GM08714 (cell line): ENCODE measurements around the gene TMC7.

Experiments used
- H3K4me3 ChIP-seq: fragments of 200-500 bp; sonication (Bioruptor generic); 2 replicates; pipeline ENCODE4 v1.5.1; 2014; ENCODE audit warnings: mild to moderate bottlenecking, low read length, inconsistent platforms
- ZNF274 ChIP-seq: IDR thresholded peaks from 2 replicates; pipeline ENCODE4 v1.6.1; 2012; ENCODE audit warnings: mild to moderate bottlenecking, low read depth, low read length

The TMC7 gene

GRCh38 chr16:19104607-19105006 is 120.9 kb downstream of the TMC7 start:
- no peak overlapping the region for H3K4me3 ChIP-seq
- no peak for TF ChIP-seq ZNF274

DNA sequence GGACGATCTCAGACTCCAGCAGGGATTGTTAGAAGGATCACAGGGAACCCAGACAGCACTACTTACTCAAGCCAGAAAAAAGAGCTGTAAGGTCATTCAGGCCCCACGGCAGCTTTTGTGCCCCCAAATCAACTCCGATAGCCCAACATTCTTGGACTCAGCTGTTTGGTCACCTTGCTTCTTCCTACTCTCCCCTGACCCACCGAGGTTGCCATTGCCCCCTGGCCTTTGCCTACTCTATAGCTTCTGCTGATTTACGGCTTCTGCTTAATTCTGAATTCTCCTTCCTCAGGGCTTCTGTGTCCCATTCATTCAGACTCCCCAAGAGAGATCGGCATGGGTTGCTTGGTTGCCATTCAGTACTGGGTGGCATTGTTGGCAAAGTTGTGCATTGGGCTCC is 121.4 kb downstream of the TMC7 start:
- TF ChIP-seq ZNF274: no peak

DNA sequence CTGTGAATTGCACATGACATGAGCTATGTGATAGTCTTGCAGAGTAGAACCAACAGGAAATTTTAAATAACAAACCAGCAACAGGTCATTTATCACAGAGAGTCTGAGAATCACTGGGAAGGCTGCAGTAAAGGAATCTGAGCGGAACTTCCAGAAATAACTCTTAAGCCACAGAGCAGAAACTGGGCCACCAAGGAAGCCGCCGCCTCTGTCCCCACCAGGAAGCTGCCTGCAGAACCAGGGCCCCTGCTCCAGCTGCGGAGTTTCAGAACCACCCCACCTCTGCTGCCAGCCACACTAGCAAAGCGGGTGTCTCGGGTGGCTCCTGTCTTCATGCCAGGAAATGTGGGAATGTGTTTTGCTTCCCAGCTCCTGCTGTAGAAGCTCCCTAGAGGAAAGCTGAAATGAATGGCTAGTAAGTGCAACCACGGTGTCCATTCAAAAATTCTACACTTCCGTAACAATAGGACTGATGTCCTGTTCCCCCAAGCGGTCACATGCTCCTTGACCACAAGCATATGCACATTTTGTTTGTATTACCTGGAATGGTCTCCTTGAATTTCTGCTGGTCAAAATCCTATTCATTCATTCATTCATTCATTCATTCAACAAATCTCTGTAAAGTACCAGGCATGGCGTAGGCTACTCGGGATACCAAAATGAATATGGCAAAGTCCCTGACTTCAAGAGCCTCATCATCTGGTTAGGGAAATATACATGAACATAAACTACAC is 122.3 kb downstream of the TMC7 start:
- H3K4me3 ChIP-seq: no peak overlapping the region
- TF ChIP-seq ZNF274: no peak

More for the DNA sequence above, 121.4 kb downstream of the TMC7 start:
- no peak overlapping the region for H3K4me3 ChIP-seq

DNA sequence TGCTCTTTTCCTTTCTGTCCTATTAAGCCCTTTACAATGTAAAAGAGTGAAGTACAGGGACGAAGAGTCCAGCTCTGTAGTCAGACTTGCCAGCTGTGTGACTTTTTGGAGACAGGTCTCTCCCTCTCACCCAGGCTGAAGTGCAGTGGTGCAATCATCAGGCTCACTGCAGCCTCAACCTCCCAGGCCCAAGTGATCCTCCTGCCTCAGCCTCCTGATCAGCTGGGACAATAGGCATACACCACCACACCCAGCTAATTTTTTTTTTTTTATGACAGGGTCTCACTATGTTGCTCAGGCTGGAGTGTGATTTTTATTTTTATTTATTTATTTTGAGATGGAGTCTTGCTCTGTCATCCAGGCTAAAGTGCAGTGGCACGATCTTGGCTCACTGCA is 122.9 kb downstream of the TMC7 start:
- no peak for TF ChIP-seq ZNF274
- H3K4me3 ChIP-seq: no peak overlapping the region

DNA sequence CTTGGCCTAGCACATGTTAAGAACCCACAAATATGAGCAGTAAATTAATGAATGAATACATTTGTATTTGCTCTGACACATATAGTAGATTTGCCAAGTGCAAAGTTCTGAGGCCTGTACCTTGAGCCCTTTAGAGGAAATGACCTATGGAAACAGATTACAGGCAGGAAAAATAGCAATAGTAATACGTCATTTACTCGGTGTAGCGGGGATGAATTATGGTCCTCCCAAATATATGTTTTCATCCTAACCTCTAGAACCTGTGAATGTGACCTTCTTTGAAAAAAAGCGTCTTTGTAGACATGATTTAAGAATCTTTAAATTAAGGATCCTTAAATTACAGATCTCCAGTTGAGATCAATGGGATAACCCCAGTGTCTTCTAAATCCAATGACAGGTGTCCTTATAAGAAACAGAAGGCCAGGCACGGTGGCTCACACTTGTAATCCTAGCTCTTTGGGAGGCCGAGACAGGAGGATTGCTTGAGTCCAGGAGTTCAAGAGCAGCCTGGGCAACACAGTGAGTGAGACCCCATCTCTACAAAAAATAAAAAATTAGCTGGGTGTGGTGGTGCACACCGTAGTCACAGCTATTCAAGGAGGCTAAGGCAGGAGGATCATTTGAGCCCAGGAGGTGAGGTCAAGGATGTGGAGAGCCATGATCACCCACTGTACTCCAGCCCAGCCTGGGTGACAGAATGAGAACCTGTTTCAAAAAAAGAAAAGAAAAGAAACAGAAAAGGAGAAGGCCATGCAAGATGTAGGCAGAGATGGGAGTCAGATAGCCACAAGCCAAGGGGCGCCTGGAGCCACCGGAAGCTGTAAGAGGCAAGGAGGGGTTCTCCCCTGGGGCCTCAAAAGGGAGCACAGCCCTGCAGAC is 124.9 kb downstream of the TMC7 start:
- TF ChIP-seq ZNF274: no peak
- no peak overlapping the region for H3K4me3 ChIP-seq

DNA sequence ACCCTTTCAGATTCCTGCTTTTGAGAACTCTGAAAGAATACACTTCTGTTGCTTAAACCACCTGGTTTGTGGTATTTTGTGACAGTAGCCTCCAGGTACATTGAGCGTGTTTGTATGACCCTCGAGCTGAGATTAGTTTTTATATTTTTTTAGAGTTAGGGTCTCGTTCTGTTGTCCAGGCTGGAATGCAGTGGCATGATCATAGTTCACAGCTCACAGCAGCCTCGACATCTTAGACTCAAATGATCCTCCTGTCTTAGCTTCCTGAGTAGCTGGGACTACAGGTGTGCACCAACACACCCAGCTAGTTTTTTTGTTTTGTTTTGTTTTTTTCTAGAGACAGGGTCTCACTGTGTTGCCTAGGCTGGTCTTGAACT is 125.5 kb downstream of the TMC7 start:
- no peak for TF ChIP-seq ZNF274
- H3K4me3 ChIP-seq: no peak overlapping the region

- no peak overlapping the region for H3K4me3 ChIP-seq
- no peak for TF ChIP-seq ZNF274
Observed at GRCh38 chr16:19110537-19111360, 127.0 kb downstream of the TMC7 start.

DNA sequence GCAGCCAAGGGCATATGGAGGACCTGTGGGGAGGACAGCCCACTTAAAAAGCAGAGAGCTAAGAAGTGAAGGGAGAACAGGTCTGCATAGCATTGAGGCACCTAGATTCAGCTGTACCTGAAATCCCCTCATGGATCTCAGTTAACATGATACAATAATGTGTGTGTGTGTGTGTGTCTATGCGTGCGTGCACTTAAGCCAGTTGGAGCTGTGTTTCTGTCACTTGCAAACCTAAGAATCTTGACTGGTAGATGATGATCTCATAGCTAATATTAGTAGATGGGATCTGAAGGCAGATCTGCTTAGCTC is 128.3 kb downstream of the TMC7 start:
- H3K4me3 ChIP-seq: no peak overlapping the region
- no peak for TF ChIP-seq ZNF274
